ENCODE results near the gene FGFR2. TPM values are rescaled to one million over a fixed set of nuclear protein-coding genes. Genes with fewer than 3 reads are reported as not detected.

The FGFR2 gene
- total RNA-seq, 1 donor from 2014 or later, result 2.9 TPM

- Mint-ChIP-seq H3K27ac (ENCODE audit: unreplicated experiment) (no peak overlapping the region), H3K4me1 (ENCODE audit: low read depth) (peaks cover 3% of the 10 kb centered on the region), H3K9me3 (ENCODE audit: low read depth) (no peaks in the 10 kb centered on the region), H3K4me3 (ENCODE audit: unreplicated experiment) (no peak overlapping the region), H3K27me3 (ENCODE audit: low read depth) (peaks cover 5% of the 10 kb centered on the region), H3K36me3 (ENCODE audit: low read depth) (no peaks in the 10 kb centered on the region)
- no peak for DNase-seq (ENCODE audit: low spot score)
- TF ChIP-seq CTCF (IDR thresholded peaks at IDR 0.05), result no peak
These were observed 23.6 kb downstream of the FGFR2 start for GRCh38 chr10:121574519-121575166.

GRCh38 chr10:121573538-121573941, 24.7 kb downstream of the FGFR2 start:
- Mint-ChIP-seq H3K9me3 (ENCODE audit: low read depth) (no peaks in the 10 kb centered on the region), H3K4me3 (ENCODE audit: unreplicated experiment) (no peak overlapping the region), H3K27me3 (ENCODE audit: low read depth) (peaks cover 5% of the 10 kb centered on the region), H3K4me1 (ENCODE audit: low read depth) (peaks cover 3% of the 10 kb centered on the region), H3K36me3 (ENCODE audit: low read depth) (no peaks in the 10 kb centered on the region), H3K27ac (ENCODE audit: unreplicated experiment) (no peak overlapping the region)
- no peak for TF ChIP-seq CTCF (IDR thresholded peaks at IDR 0.05)
- DNase-seq (ENCODE audit: low spot score), result no peak

- Mint-ChIP-seq H3K27ac (ENCODE audit: unreplicated experiment) (no peak overlapping the region), H3K4me1 (ENCODE audit: low read depth) (peaks cover 3% of the 10 kb centered on the region), H3K9me3 (ENCODE audit: low read depth) (no peaks in the 10 kb centered on the region), H3K27me3 (ENCODE audit: low read depth) (peaks cover 5% of the 10 kb centered on the region), H3K4me3 (ENCODE audit: unreplicated experiment) (no peak overlapping the region), H3K36me3 (ENCODE audit: low read depth) (no peaks in the 10 kb centered on the region)
- no peak for DNase-seq (ENCODE audit: low spot score)
- no peak for TF ChIP-seq CTCF (IDR thresholded peaks at IDR 0.05)
These were observed 25.2 kb downstream of the FGFR2 start for GRCh38 chr10:121572859-121573537.

GRCh38 chr10:121570315-121570714, 27.9 kb downstream of the FGFR2 start:
- H3K4me3 Mint-ChIP-seq (ENCODE audit: unreplicated experiment), result no peak overlapping the region
- no peak overlapping the region for H3K27ac Mint-ChIP-seq (ENCODE audit: unreplicated experiment)

GRCh38 chr10:121568275-121568674, 30.0 kb downstream of the FGFR2 start:
- peaks cover 3% of the 10 kb centered on the region for H3K4me1 Mint-ChIP-seq (ENCODE audit: low read depth)
- H3K9me3 Mint-ChIP-seq (ENCODE audit: low read depth), result peaks cover 3% of the 10 kb centered on the region
- TF ChIP-seq CTCF (IDR thresholded peaks at IDR 0.05), result no peak
- H3K4me3 Mint-ChIP-seq (ENCODE audit: unreplicated experiment), result no peak overlapping the region
- no peak overlapping the region for H3K27ac Mint-ChIP-seq (ENCODE audit: unreplicated experiment)
- DNase-seq (ENCODE audit: low spot score), result no peak
- peaks cover 3% of the 10 kb centered on the region for H3K27me3 Mint-ChIP-seq (ENCODE audit: low read depth)
- H3K36me3 Mint-ChIP-seq (ENCODE audit: low read depth), result no peaks in the 10 kb centered on the region

More at GRCh38 chr10:121570315-121570714, 27.9 kb downstream of the FGFR2 start:
- H3K36me3 Mint-ChIP-seq (ENCODE audit: low read depth), result no peaks in the 10 kb centered on the region
- no peak for DNase-seq (ENCODE audit: low spot score)
- peaks cover 5% of the 10 kb centered on the region for H3K27me3 Mint-ChIP-seq (ENCODE audit: low read depth)
- TF ChIP-seq CTCF (IDR thresholded peaks at IDR 0.05), result no peak
- peaks cover 3% of the 10 kb centered on the region for H3K4me1 Mint-ChIP-seq (ENCODE audit: low read depth)
- no peaks in the 10 kb centered on the region for H3K9me3 Mint-ChIP-seq (ENCODE audit: low read depth)
